ENCODE data around the gene ESR1.

ESR1 gene

DNA sequence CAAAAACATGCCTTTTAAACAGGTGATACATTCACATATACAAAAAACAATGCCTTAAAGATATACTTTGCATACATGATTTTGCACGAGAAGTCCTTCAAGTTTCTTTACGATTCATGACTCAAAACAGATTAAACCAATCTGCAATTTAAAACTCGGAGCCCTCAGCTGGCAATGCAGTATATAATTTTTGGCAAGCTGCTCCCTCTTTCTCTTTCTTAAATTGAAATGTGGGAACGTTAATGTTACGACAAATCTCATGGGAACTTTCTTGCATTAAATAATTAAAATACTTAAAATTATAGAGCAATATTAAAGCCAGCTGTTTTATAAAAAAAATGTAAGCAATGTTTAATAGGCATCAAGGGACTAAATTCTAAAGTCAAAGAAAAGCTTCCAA, 334.6 kb downstream of the ESR1 start:
- TF ChIP-seq CTCF (IDR thresholded peaks at IDR 0.05; ENCODE audit: low read depth, low read length), result no peak
- no peak for DNase-seq
- Histone ChIP-seq H3K9me3 (ENCODE audit: severe bottlenecking) (no peaks in the 10 kb centered on the region), H3K27ac (no peak overlapping the region), H3K36me3 (no peaks in the 10 kb centered on the region), H3K4me3 (ENCODE audit: low read depth, low read length) (no peak overlapping the region), H3K27me3 (ENCODE audit: insufficient read depth, low read depth, severe bottlenecking) (no peaks in the 10 kb centered on the region)

DNA sequence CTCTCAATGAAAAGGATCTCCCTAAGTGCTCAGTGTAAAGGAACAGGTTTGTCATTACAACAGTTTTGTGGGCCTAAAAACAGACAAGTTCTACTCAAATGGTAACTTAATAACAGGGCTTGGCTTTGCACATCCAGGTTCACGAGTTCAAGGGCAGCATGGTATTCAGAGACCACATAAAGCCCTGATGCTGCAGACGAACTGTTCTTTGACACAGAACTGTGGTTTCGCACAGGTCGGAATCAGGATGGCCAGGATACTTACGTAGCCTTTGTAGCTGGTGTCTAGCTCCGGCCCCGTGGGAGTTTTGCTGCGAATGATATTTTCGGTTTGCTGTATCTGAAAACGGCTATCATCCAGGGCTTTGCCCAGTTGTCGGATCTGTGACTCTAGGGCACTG, 335.9 kb downstream of the ESR1 start:
- no peak for TF ChIP-seq CTCF (IDR thresholded peaks at IDR 0.05; ENCODE audit: low read depth, low read length)
- Histone ChIP-seq H3K27me3 (ENCODE audit: insufficient read depth, low read depth, severe bottlenecking) (no peaks in the 10 kb centered on the region), H3K36me3 (no peaks in the 10 kb centered on the region), H3K27ac (no peak overlapping the region), H3K9me3 (ENCODE audit: severe bottlenecking) (no peaks in the 10 kb centered on the region), H3K4me3 (ENCODE audit: low read depth, low read length) (no peak overlapping the region)
- DNase-seq, result no peak

DNA sequence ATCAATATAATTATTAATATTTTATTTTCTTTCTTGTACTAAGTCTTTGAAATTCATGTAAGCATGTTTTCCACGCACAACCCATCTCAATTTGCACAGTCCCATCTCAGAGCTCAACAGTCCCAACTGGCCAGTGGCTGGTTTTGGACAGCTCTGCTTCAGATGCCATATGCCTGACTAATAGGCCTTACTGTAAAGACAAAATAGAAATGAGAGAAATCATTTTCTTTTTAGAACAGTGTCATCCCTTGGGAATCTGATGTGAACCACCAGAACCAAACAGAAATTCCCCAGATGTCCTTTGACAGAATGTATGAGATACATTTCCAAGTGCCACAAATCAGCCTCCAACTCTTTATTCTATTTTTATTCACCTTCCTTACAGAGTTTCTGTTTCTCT, 338.9 kb downstream of the ESR1 start:
- no peak for TF ChIP-seq CTCF (IDR thresholded peaks at IDR 0.05; ENCODE audit: low read depth, low read length)
- DNase-seq, result no peak
- Histone ChIP-seq H3K27me3 (ENCODE audit: insufficient read depth, low read depth, severe bottlenecking) (no peaks in the 10 kb centered on the region), H3K36me3 (no peaks in the 10 kb centered on the region), H3K4me3 (ENCODE audit: low read depth, low read length) (no peak overlapping the region), H3K27ac (no peak overlapping the region), H3K9me3 (ENCODE audit: severe bottlenecking) (no peaks in the 10 kb centered on the region)

GRCh38 chr6:152147269-152147668, 339.8 kb downstream of the ESR1 start:
- TF ChIP-seq CTCF (IDR thresholded peaks at IDR 0.05; ENCODE audit: low read depth, low read length), result no peak
- Histone ChIP-seq H3K36me3 (no peaks in the 10 kb centered on the region), H3K4me3 (ENCODE audit: low read depth, low read length) (no peak overlapping the region), H3K27ac (no peak overlapping the region), H3K9me3 (ENCODE audit: severe bottlenecking) (no peaks in the 10 kb centered on the region), H3K27me3 (ENCODE audit: insufficient read depth, low read depth, severe bottlenecking) (no peaks in the 10 kb centered on the region)
- no peak for DNase-seq

DNA sequence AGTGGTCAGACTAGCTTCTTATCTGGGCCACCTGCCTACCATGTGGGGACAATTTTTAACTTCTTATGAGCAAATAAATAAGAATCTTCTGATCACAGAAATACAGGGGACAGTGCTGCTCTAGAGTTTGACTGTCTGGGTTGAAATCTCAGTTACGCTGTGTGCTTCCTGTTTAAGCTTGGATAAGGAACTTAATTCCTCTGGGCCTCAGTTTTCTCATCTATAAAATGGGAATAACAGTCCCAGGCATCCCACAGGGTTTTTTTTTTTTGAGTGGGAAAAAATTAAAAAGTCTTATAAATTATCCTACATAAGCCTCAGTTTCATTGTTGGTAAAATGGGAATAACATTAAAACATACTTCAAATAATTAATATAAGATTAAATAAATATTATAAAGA, 340.9 kb downstream of the ESR1 start:
- Histone ChIP-seq H3K36me3 (no peaks in the 10 kb centered on the region), H3K4me3 (ENCODE audit: low read depth, low read length) (no peak overlapping the region), H3K27me3 (ENCODE audit: insufficient read depth, low read depth, severe bottlenecking) (no peaks in the 10 kb centered on the region), H3K9me3 (ENCODE audit: severe bottlenecking) (no peaks in the 10 kb centered on the region), H3K27ac (no peak overlapping the region)
- TF ChIP-seq CTCF (IDR thresholded peaks at IDR 0.05; ENCODE audit: low read depth, low read length), result no peak
- no peak for DNase-seq

- Histone ChIP-seq H3K4me3 (ENCODE audit: low read depth, low read length) (no peak overlapping the region), H3K36me3 (no peaks in the 10 kb centered on the region), H3K27me3 (ENCODE audit: insufficient read depth, low read depth, severe bottlenecking) (no peaks in the 10 kb centered on the region), H3K9me3 (ENCODE audit: severe bottlenecking) (no peaks in the 10 kb centered on the region), H3K27ac (no peak overlapping the region)
- DNase-seq, result no peak
- TF ChIP-seq CTCF (IDR thresholded peaks at IDR 0.05; ENCODE audit: low read depth, low read length), result no peak
Observed at GRCh38 chr6:152150196-152150595, 342.7 kb downstream of the ESR1 start.

All from WERI-Rb-1 (cell line).